Epithelial cell of proximal tubule (primary cell): ENCODE data around the gene ZNF732. TPM values are rescaled to one million over a fixed set of nuclear protein-coding genes. Genes with fewer than 3 reads are reported as not detected.
"Not testable (repeated sequence)": the region's sequence is repeated elsewhere in the genome, so short reads cannot be mapped to it uniquely, and the experiment has no call there.

ENCODE experiments used
- DNase-seq: peaks from one replicate; pipeline ENCODE4 v3.0.0-alpha.2; 2011; ENCODE audit warnings: low read depth
- H3K4me3 ChIP-seq: 2 replicates; pipeline ENCODE4 v1.5.1; 2011; ENCODE audit warnings: low read depth, mild to moderate bottlenecking, low read length
- CTCF ChIP-seq: conservative IDR thresholded peaks from 2 replicates; pipeline ENCODE4 v1.5.1; 2012; ENCODE audit warnings: low read depth, mild to moderate bottlenecking, low read length
- total RNA-seq: library from RNA; depleted of rRNA; stranded (reverse); fragments of >200 nt; gene quantifications from 2 replicates; pipeline ENCODE4 v1.2.3, GENCODE V29; 2015

The ZNF732 gene
- total RNA-seq, 1 donor from 2014 or later = 2.4 TPM

- no peak for DNase-seq
- no peak for TF ChIP-seq CTCF
- no peak overlapping the region for H3K4me3 ChIP-seq
Observed at GRCh38 chr4:253936-254756, 51.1 kb downstream of the ZNF732 start.

GRCh38 chr4:252065-252601 is 53.1 kb downstream of the ZNF732 start:
- no peak for DNase-seq
- no peak overlapping the region for H3K4me3 ChIP-seq
- no peak for TF ChIP-seq CTCF

- no peak overlapping the region for H3K4me3 ChIP-seq
- DNase-seq = no peak
- TF ChIP-seq CTCF = peak; percentile 46
Observed at GRCh38 chr4:244471-244870, 60.8 kb downstream of the ZNF732 start.

GRCh38 chr4:243426-243825 is 61.8 kb downstream of the ZNF732 start:
- DNase-seq = no peak
- no peak for TF ChIP-seq CTCF
- no peak overlapping the region for H3K4me3 ChIP-seq

GRCh38 chr4:242121-242848 is 63.0 kb downstream of the ZNF732 start:
- H3K4me3 ChIP-seq = peak overlapping the region; percentile 56
- peak; percentile 16 for DNase-seq
- peak; percentile 79 for TF ChIP-seq CTCF

- DNase-seq, H3K4me3 ChIP-seq: not testable (repeated sequence)
Observed at GRCh38 chr4:241411-241810, 63.9 kb downstream of the ZNF732 start.

GRCh38 chr4:236028-236427 is 69.2 kb downstream of the ZNF732 start:
- TF ChIP-seq CTCF = no peak
- no peak overlapping the region for H3K4me3 ChIP-seq
- no peak for DNase-seq
